Measurements from ENCODE around the gene PIGN.
"Not testable (repeated sequence)": the region's sequence is repeated elsewhere in the genome, so short reads cannot be mapped to it uniquely, and the experiment has no call there.

Gene PIGN

DNA sequence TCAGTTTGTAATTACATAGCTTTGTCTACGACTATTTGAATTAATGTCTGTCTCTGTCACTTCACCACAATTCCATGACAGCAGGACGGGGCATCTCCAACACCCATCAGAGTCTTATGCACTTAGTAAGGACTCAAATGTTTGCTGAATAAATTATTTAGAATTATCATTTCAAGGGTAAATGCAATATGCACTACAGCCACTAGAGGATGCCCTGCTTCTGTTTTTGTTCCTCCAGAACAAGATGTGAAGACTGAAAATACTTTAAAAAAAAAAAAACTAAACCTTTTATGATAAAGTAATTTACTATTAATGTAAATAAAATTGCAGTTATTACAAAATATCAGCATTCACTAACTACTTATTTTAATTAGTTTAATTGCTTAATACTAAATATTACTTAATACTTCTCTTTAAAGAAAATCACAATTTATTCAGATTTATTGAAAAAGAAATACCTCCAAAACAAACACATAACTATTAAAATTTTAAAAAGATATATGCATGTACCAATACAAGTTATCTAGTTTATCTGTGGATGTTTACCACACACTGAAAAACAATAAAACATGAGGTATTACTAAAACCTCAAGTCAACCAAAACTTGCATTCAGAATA is 3.2 kb downstream of the PIGN start:
- H3K27ac ChIP-seq (ENCODE audit: insufficient read depth, low read length, poor library complexity, severe bottlenecking): no peak overlapping the region
- peak in 1 of 3 donors; percentile 32 for DNase-seq

DNA sequence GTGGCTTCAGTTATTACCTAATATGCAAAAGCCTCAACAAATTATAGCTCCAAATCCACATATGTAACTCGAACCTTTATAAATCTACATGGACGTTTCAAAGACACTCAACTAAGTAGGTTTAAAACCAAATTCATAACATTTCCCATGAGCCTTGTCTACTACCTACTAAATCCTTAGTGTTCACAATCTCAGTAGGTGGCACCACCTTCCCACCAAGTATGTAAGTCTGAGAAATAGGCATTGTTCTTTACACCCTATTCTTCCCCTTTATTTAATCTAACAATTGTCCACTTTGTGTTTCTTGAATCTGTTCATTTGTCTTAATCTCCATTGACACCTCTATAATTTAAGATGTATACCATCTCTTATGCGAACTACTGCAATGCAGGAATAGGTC is 4.6 kb downstream of the PIGN start:
- H3K4me3 ChIP-seq (ENCODE audit: insufficient read depth, low read depth, low read length, poor library complexity, severe bottlenecking): no peak overlapping the region
- H3K36me3 ChIP-seq (ENCODE audit: control insufficient read depth, insufficient read depth, low read length): no peaks in the 10 kb centered on the region
- no peaks in the 10 kb centered on the region for H3K27me3 ChIP-seq (replicated peaks; ENCODE audit: control insufficient read depth, insufficient read depth, low read length, poor library complexity, severe bottlenecking)
- no peaks in the 10 kb centered on the region for H3K9me3 ChIP-seq (ENCODE audit: control insufficient read depth, low read length)
- no peak overlapping the region for H3K27ac ChIP-seq (ENCODE audit: insufficient read depth, low read length, poor library complexity, severe bottlenecking)
- peaks cover 5% of the 10 kb centered on the region for H3K4me1 ChIP-seq (ENCODE audit: control insufficient read depth, insufficient read depth, low read length, poor library complexity, severe bottlenecking)
- no peak for DNase-seq

More for the DNA sequence above, 3.2 kb downstream of the PIGN start:
- Histone ChIP-seq H3K36me3 (ENCODE audit: control insufficient read depth, insufficient read depth, low read length) (no peaks in the 10 kb centered on the region), H3K27me3 (replicated peaks; ENCODE audit: control insufficient read depth, insufficient read depth, low read length, poor library complexity, severe bottlenecking) (no peaks in the 10 kb centered on the region), H3K9me3 (ENCODE audit: control insufficient read depth, low read length) (no peaks in the 10 kb centered on the region), H3K4me3 (ENCODE audit: insufficient read depth, low read depth, low read length, poor library complexity, severe bottlenecking) (no peak overlapping the region), H3K4me1 (ENCODE audit: control insufficient read depth, insufficient read depth, low read length, poor library complexity, severe bottlenecking) (peaks cover 13% of the 10 kb centered on the region)

GRCh38 chr18:62179213-62179612 is 7.6 kb downstream of the PIGN start:
- H3K4me3 ChIP-seq (ENCODE audit: insufficient read depth, low read depth, low read length, poor library complexity, severe bottlenecking): no peak overlapping the region
- no peaks in the 10 kb centered on the region for H3K27me3 ChIP-seq (replicated peaks; ENCODE audit: control insufficient read depth, insufficient read depth, low read length, poor library complexity, severe bottlenecking)
- no peak overlapping the region for H3K27ac ChIP-seq (ENCODE audit: insufficient read depth, low read length, poor library complexity, severe bottlenecking)
- H3K36me3 ChIP-seq (ENCODE audit: control insufficient read depth, insufficient read depth, low read length): no peaks in the 10 kb centered on the region
- no peaks in the 10 kb centered on the region for H3K4me1 ChIP-seq (ENCODE audit: control insufficient read depth, insufficient read depth, low read length, poor library complexity, severe bottlenecking)
- no peaks in the 10 kb centered on the region for H3K9me3 ChIP-seq (ENCODE audit: control insufficient read depth, low read length)
- DNase-seq: no peak

- Histone ChIP-seq H3K4me1 (ENCODE audit: control insufficient read depth, insufficient read depth, low read length, poor library complexity, severe bottlenecking) (no peaks in the 10 kb centered on the region), H3K36me3 (ENCODE audit: control insufficient read depth, insufficient read depth, low read length) (no peaks in the 10 kb centered on the region), H3K9me3 (ENCODE audit: control insufficient read depth, low read length) (no peaks in the 10 kb centered on the region), H3K27ac (ENCODE audit: insufficient read depth, low read length, poor library complexity, severe bottlenecking) (no peak overlapping the region), H3K4me3 (ENCODE audit: insufficient read depth, low read depth, low read length, poor library complexity, severe bottlenecking) (no peak overlapping the region), H3K27me3 (replicated peaks; ENCODE audit: control insufficient read depth, insufficient read depth, low read length, poor library complexity, severe bottlenecking) (no peaks in the 10 kb centered on the region)
- no peak for DNase-seq
Observed at GRCh38 chr18:62177271-62177670, 9.6 kb downstream of the PIGN start.

GRCh38 chr18:62175521-62175920 is 11.3 kb downstream of the PIGN start:
- H3K4me3 ChIP-seq (ENCODE audit: insufficient read depth, low read depth, low read length, poor library complexity, severe bottlenecking): no peak overlapping the region
- H3K27me3 ChIP-seq (replicated peaks; ENCODE audit: control insufficient read depth, insufficient read depth, low read length, poor library complexity, severe bottlenecking): no peaks in the 10 kb centered on the region
- DNase-seq: no peak

DNA sequence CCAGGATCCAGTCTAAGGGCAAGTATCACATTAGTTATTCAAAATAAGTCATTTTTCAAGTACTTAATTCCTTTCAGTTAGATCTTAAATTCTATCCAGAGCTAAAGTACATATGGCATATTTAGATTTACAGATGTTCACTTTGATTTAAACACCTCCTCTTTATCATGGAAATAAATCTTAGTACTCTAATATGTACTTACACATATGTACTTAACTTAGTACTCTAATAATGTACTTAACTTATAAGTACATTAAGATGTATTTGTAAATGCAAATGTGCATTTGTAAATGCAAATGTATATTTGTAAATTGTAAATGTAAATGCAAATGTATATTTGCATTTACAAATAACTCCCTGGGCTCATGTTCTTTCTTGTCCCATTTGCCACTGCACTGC is 14.6 kb downstream of the PIGN start:
- Histone ChIP-seq H3K36me3 (ENCODE audit: control insufficient read depth, insufficient read depth, low read length) (no peaks in the 10 kb centered on the region), H3K4me1 (ENCODE audit: control insufficient read depth, insufficient read depth, low read length, poor library complexity, severe bottlenecking) (no peaks in the 10 kb centered on the region), H3K27me3 (replicated peaks; ENCODE audit: control insufficient read depth, insufficient read depth, low read length, poor library complexity, severe bottlenecking) (no peaks in the 10 kb centered on the region), H3K9me3 (ENCODE audit: control insufficient read depth, low read length) (no peaks in the 10 kb centered on the region), H3K27ac (ENCODE audit: insufficient read depth, low read length, poor library complexity, severe bottlenecking) (no peak overlapping the region), H3K4me3 (ENCODE audit: insufficient read depth, low read depth, low read length, poor library complexity, severe bottlenecking) (no peak overlapping the region)
- DNase-seq: no peak

More at GRCh38 chr18:62175521-62175920, 11.3 kb downstream of the PIGN start:
- Histone ChIP-seq H3K9me3 (ENCODE audit: control insufficient read depth, low read length) (no peaks in the 10 kb centered on the region), H3K27ac (ENCODE audit: insufficient read depth, low read length, poor library complexity, severe bottlenecking) (no peak overlapping the region), H3K36me3 (ENCODE audit: control insufficient read depth, insufficient read depth, low read length) (no peaks in the 10 kb centered on the region), H3K4me1 (ENCODE audit: control insufficient read depth, insufficient read depth, low read length, poor library complexity, severe bottlenecking) (no peaks in the 10 kb centered on the region)

DNA sequence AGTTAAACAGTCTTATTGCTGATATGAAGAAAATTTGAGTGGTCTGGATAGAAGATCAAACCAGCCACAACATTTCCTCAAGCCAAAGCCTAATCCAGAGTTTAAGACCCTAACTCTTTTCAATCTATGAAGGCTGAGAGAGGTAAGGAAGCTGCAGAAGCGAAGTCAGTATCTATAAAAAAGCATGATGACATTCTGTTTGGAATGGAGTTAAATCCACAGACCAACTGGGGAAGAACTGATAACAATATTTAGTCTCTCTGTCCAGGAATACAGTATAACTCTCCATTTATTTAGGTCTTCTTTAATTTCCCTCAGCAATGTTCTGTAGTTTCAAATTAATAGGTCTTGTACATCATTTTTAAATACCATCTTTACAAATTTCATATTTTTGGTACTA is 16.0 kb downstream of the PIGN start:
- H3K36me3 ChIP-seq (ENCODE audit: control insufficient read depth, insufficient read depth, low read length): no peaks in the 10 kb centered on the region
- no peak overlapping the region for H3K27ac ChIP-seq (ENCODE audit: insufficient read depth, low read length, poor library complexity, severe bottlenecking)
- H3K27me3 ChIP-seq (replicated peaks; ENCODE audit: control insufficient read depth, insufficient read depth, low read length, poor library complexity, severe bottlenecking): no peaks in the 10 kb centered on the region
- DNase-seq: no peak
- no peaks in the 10 kb centered on the region for H3K4me1 ChIP-seq (ENCODE audit: control insufficient read depth, insufficient read depth, low read length, poor library complexity, severe bottlenecking)
- H3K9me3 ChIP-seq (ENCODE audit: control insufficient read depth, low read length): no peaks in the 10 kb centered on the region
- no peak overlapping the region for H3K4me3 ChIP-seq (ENCODE audit: insufficient read depth, low read depth, low read length, poor library complexity, severe bottlenecking)

DNA sequence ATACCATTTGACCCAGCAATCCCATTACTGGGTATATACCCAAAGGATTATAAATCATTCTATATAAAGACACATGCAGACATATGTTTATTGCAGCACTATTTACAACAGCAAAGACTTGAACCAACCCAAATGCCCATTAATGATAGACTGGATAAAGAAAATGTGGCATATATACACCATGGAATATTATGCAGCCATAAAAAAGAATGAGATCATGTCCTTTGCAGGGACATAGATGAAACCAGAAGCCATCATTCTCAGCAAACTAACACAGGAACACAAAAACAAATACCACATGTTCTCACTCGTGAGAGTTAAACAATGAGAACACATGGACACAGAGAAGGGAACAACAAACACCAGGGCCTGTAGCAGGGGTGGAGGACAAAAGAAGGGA is 20.3 kb downstream of the PIGN start:
- not testable (repeated sequence) for H3K27me3 ChIP-seq (replicated peaks; ENCODE audit: control insufficient read depth, insufficient read depth, low read length, poor library complexity, severe bottlenecking); DNase-seq; H3K4me1 ChIP-seq (ENCODE audit: control insufficient read depth, insufficient read depth, low read length, poor library complexity, severe bottlenecking); H3K27ac ChIP-seq (ENCODE audit: insufficient read depth, low read length, poor library complexity, severe bottlenecking); H3K4me3 ChIP-seq (ENCODE audit: insufficient read depth, low read depth, low read length, poor library complexity, severe bottlenecking); H3K9me3 ChIP-seq (ENCODE audit: control insufficient read depth, low read length); H3K36me3 ChIP-seq (ENCODE audit: control insufficient read depth, insufficient read depth, low read length)

DNA sequence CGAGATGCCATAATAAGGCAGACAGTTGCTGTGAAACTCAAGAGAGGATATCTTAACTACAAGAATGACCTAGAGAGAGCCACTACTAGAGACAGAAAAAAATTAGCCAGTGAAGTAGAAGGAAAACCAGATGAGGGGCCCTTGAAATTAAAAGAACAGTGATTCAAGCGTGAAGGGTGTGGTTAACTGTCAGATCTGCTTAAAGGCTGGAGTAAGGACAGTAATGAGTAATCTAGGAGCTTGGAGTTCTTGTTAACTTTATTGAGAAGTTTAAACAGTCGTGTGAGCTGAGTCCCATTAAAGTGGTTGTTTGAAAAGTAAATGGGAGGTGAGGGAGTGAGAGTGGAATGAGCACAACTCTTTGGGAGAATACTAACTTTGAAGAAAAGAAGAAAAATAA is 21.3 kb downstream of the PIGN start:
- Histone ChIP-seq H3K4me1 (ENCODE audit: control insufficient read depth, insufficient read depth, low read length, poor library complexity, severe bottlenecking) (no peaks in the 10 kb centered on the region), H3K9me3 (ENCODE audit: control insufficient read depth, low read length) (no peaks in the 10 kb centered on the region), H3K36me3 (ENCODE audit: control insufficient read depth, insufficient read depth, low read length) (no peaks in the 10 kb centered on the region), H3K4me3 (ENCODE audit: insufficient read depth, low read depth, low read length, poor library complexity, severe bottlenecking) (no peak overlapping the region), H3K27me3 (replicated peaks; ENCODE audit: control insufficient read depth, insufficient read depth, low read length, poor library complexity, severe bottlenecking) (no peaks in the 10 kb centered on the region), H3K27ac (ENCODE audit: insufficient read depth, low read length, poor library complexity, severe bottlenecking) (no peak overlapping the region)
- DNase-seq: no peak

GRCh38 chr18:62164855-62165487 is 21.9 kb downstream of the PIGN start:
- no peaks in the 10 kb centered on the region for H3K4me1 ChIP-seq (ENCODE audit: control insufficient read depth, insufficient read depth, low read length, poor library complexity, severe bottlenecking)
- no peak overlapping the region for H3K4me3 ChIP-seq (ENCODE audit: insufficient read depth, low read depth, low read length, poor library complexity, severe bottlenecking)
- H3K27me3 ChIP-seq (replicated peaks; ENCODE audit: control insufficient read depth, insufficient read depth, low read length, poor library complexity, severe bottlenecking): no peaks in the 10 kb centered on the region
- H3K27ac ChIP-seq (ENCODE audit: insufficient read depth, low read length, poor library complexity, severe bottlenecking): no peak overlapping the region
- H3K9me3 ChIP-seq (ENCODE audit: control insufficient read depth, low read length): no peaks in the 10 kb centered on the region
- DNase-seq: no peak
- H3K36me3 ChIP-seq (ENCODE audit: control insufficient read depth, insufficient read depth, low read length): no peaks in the 10 kb centered on the region

Data from effector memory CD4-positive, alpha-beta T cell (primary cell).